ENCODE results near the gene NDUFAF3. TPM values are rescaled to one million over a fixed set of nuclear protein-coding genes. Genes with fewer than 3 reads are reported as not detected.

The NDUFAF3 gene
- total RNA-seq, 1 donor from 2014 or later: 159 TPM

DNA sequence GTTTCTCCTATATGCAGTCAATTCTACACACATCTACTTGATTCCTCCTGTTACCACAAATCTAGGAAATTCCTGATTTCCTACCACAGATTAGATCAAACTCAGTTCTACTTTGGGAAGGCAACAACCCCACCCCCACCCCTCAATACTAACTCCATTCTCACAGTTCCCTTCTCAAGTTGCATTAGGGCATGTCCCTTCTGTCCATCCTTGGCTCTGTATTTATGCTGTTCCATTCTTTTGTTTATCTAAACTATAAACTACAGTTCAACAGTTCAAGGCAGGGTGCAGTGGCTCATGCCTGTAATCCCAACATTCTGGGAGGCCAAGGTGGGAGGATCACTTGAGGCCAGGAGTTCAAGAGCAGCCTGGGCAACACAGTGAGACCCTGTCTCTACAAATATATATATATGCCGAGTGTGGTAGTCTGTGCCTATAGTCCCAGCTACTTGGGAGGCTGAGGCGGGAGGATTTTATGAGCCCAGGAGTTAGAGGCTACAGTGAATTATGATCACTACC, 32.5 kb downstream of the NDUFAF3 start:
- Histone ChIP-seq H3K9me3 (replicated peaks) (no peaks in the 10 kb centered on the region), H3K4me1 (no peaks in the 10 kb centered on the region), H3K27me3 (ENCODE audit: low read depth) (no peaks in the 10 kb centered on the region), H3K36me3 (peaks cover 69% of the 10 kb centered on the region), H3K27ac (replicated peaks) (no peak overlapping the region), H3K4me3 (no peak overlapping the region)
- intact Hi-C loops (cut with micrococcal nuclease): no loop called here
- TF ChIP-seq, protein P1, sequence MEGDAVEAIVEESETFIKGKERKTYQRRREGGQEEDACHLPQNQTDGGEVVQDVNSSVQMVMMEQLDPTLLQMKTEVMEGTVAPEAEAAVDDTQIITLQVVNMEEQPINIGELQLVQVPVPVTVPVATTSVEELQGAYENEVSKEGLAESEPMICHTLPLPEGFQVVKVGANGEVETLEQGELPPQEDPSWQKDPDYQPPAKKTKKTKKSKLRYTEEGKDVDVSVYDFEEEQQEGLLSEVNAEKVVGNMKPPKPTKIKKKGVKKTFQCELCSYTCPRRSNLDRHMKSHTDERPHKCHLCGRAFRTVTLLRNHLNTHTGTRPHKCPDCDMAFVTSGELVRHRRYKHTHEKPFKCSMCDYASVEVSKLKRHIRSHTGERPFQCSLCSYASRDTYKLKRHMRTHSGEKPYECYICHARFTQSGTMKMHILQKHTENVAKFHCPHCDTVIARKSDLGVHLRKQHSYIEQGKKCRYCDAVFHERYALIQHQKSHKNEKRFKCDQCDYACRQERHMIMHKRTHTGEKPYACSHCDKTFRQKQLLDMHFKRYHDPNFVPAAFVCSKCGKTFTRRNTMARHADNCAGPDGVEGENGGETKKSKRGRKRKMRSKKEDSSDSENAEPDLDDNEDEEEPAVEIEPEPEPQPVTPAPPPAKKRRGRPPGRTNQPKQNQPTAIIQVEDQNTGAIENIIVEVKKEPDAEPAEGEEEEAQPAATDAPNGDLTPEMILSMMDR (IDR thresholded peaks at IDR 0.05; ENCODE audit: borderline replicate concordance): no peak
- DNase-seq: no peak

DNA sequence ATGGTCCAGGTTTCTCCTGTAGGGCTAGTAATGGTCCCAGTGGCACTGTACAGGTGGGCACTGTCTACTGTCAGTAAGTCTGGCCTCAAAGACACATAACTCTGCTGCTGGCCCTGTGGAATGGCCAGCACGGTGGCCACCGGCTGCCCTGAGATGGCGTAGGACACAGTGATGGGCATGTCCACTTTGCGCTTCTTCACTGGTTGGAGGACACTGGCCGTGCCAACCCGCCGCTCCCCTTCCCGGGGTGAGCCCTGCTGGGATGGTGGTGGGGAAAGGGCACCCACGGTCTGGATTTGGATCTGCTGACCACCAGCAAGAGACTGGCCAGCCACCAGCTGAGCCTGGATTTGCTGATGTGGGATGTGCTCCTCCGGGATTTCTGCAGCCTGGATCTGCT, 35.3 kb downstream of the NDUFAF3 start:
- Histone ChIP-seq H3K4me3 (no peak overlapping the region), H3K4me1 (no peaks in the 10 kb centered on the region), H3K27ac (replicated peaks) (no peak overlapping the region), H3K9me3 (replicated peaks) (no peaks in the 10 kb centered on the region), H3K27me3 (ENCODE audit: low read depth) (no peaks in the 10 kb centered on the region), H3K36me3 (peaks cover 78% of the 10 kb centered on the region)
- intact Hi-C loops (cut with micrococcal nuclease): no loop called here
- no peak for DNase-seq
- TF ChIP-seq, protein P1 (IDR thresholded peaks at IDR 0.05; ENCODE audit: borderline replicate concordance): no peak

DNA sequence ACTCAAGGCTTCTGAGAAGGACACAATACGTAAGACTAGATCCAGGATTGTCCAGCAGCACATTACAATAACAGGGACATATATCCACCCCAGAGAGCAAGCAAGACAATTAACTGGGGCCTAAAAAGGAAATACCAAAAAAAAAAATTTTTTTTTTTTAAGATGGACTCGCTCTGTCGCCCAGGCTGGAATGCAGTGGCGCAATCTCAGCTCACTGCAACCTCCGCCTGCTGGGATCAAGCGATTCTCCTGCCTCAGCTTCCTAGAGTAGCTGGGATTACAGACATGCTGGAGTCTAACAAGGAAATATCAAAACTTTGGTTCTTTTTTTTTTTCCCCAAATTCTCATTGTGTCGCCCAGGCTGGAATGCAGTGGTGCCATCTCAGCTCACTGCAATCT, 36.1 kb downstream of the NDUFAF3 start:
- no peak overlapping the region for H3K27ac ChIP-seq (replicated peaks)
- no peak overlapping the region for H3K4me3 ChIP-seq
- TF ChIP-seq, protein P1 (IDR thresholded peaks at IDR 0.05; ENCODE audit: borderline replicate concordance): no peak
- DNase-seq: no peak
- H3K4me1 ChIP-seq: no peaks in the 10 kb centered on the region
- intact Hi-C loops (cut with micrococcal nuclease): no loop called here
- H3K36me3 ChIP-seq: peaks cover 74% of the 10 kb centered on the region
- no peaks in the 10 kb centered on the region for H3K27me3 ChIP-seq (ENCODE audit: low read depth)
- no peaks in the 10 kb centered on the region for H3K9me3 ChIP-seq (replicated peaks)

Small RNAs within 50 kb of the gene (microRNA-seq; reads per million reads assigned to microRNA genes)
- 6,142 reads per million, percentile 93 among the genes with 10 or more reads in this experiment for gene MIR191
- 1,338 reads per million, percentile 87 among the genes with 10 or more reads in this experiment for gene MIR425

Other genes starting within 250 kb of the NDUFAF3 start
- 52.2 TPM for gene PRKAR2A, start 174.2 kb upstream of the NDUFAF3 start, total RNA-seq
- 94.1 TPM for gene SLC25A20, start 123.2 kb upstream of the NDUFAF3 start, total RNA-seq
- 180 TPM for gene ARIH2, start 103.3 kb upstream of the NDUFAF3 start, total RNA-seq
- 28.9 TPM for gene P4HTM, start 31.9 kb upstream of the NDUFAF3 start, total RNA-seq
- 79.0 TPM for gene WDR6, start 14.7 kb upstream of the NDUFAF3 start, total RNA-seq
- gene DALRD3, start 3.5 kb upstream of the NDUFAF3 start, total RNA-seq: 11.8 TPM
- 46.9 TPM for gene IMPDH2, start 7.3 kb downstream of the NDUFAF3 start, total RNA-seq
- gene QRICH1, start 72.0 kb downstream of the NDUFAF3 start, total RNA-seq: 58.8 TPM
- 203 TPM for gene QARS1, start 82.6 kb downstream of the NDUFAF3 start, total RNA-seq
- 62.5 TPM for gene USP19, start 98.7 kb downstream of the NDUFAF3 start, total RNA-seq
- 772 TPM for gene LAMB2, start 110.9 kb downstream of the NDUFAF3 start, total RNA-seq
- 11.9 TPM for gene CCDC71, start 144.2 kb downstream of the NDUFAF3 start, total RNA-seq
- gene KLHDC8B, start 149.5 kb downstream of the NDUFAF3 start, total RNA-seq: 92.5 TPM